Measurements from ENCODE around the gene ACP1.

ACP1 gene

GRCh38 chr2:285531-285930, 20.8 kb downstream of the ACP1 start:
- no peak overlapping the region for H3K4me3 ChIP-seq (ENCODE audit: low read depth, low read length)
- TF ChIP-seq CTCF (IDR thresholded peaks at IDR 0.05; ENCODE audit: borderline replicate concordance, insufficient read depth, low read depth, low read length): no peak

GRCh38 chr2:286035-286434, 21.3 kb downstream of the ACP1 start:
- TF ChIP-seq CTCF (IDR thresholded peaks at IDR 0.05; ENCODE audit: borderline replicate concordance, insufficient read depth, low read depth, low read length): no peak
- H3K4me3 ChIP-seq (ENCODE audit: low read depth, low read length): no peak overlapping the region

GRCh38 chr2:286774-287392, 22.1 kb downstream of the ACP1 start:
- no peak overlapping the region for H3K4me3 ChIP-seq (ENCODE audit: low read depth, low read length)
- TF ChIP-seq CTCF (IDR thresholded peaks at IDR 0.05; ENCODE audit: borderline replicate concordance, insufficient read depth, low read depth, low read length): no peak

GRCh38 chr2:287471-287885, 22.7 kb downstream of the ACP1 start:
- no peak overlapping the region for H3K4me3 ChIP-seq (ENCODE audit: low read depth, low read length)
- TF ChIP-seq CTCF (IDR thresholded peaks at IDR 0.05; ENCODE audit: borderline replicate concordance, insufficient read depth, low read depth, low read length): no peak

GRCh38 chr2:287911-288757, 23.4 kb downstream of the ACP1 start, which contains the start of gene ALKAL2:
Gene ALKAL2, minus strand, starts transcription at chr2:288091. Its CDS starts 256 bp downstream, at chr2:287835.
- no peak within 1 kb of the TSS for H3K4me3 ChIP-seq (ENCODE audit: low read depth, low read length)
- TF ChIP-seq CTCF (IDR thresholded peaks at IDR 0.05; ENCODE audit: borderline replicate concordance, insufficient read depth, low read depth, low read length): no peak

- no peak for TF ChIP-seq CTCF (IDR thresholded peaks at IDR 0.05; ENCODE audit: borderline replicate concordance, insufficient read depth, low read depth, low read length)
- H3K4me3 ChIP-seq (ENCODE audit: low read depth, low read length): no peak overlapping the region
Measured at GRCh38 chr2:288758-289361, 24.1 kb downstream of the ACP1 start.
